ENCODE data around the gene SMIM44. TPM values are rescaled to one million over a fixed set of nuclear protein-coding genes. Genes with fewer than 3 reads are reported as not detected.

SMIM44 gene
- total RNA-seq, 4 donors from 2014 or later: not detected

DNA sequence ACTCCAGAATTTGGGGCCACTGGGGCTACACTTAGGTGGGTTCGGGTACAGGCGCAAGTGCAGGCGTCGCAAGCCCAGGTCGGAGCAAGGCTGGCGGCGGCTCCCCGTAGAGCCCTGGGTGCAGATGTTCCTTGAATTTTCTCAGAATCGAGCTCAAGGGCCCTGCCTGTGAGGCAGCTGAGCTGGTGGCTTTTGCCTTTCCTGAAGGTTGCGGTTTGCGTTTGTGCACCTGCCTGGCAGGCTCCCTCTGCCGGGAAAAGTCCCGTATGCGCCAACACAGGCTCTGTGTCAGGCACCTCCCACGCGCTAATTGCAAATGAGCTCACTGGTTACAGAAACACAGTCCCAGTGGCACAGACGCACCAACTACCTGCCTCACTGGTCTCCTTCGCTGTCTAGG, 11.3 kb upstream of the SMIM44 start:
- H3K4me3 ChIP-seq (ENCODE audit: low read depth, poor library complexity, severe bottlenecking): no peak overlapping the region
- peak in 1 of 2 donors; percentile 82 for DNase-seq (ENCODE audit: low spot score in 2 of 2)
- 68 to 78% methylated on average over 18 of the region's 18 CpGs for WGBS, 2 donors
- intact Hi-C loops (cut with DNase I; ENCODE audit: low total_unique reads): no loop called here
- TF ChIP-seq POLR2A (IDR thresholded peaks at IDR 0.05): no peak
- TF ChIP-seq, protein P1, sequence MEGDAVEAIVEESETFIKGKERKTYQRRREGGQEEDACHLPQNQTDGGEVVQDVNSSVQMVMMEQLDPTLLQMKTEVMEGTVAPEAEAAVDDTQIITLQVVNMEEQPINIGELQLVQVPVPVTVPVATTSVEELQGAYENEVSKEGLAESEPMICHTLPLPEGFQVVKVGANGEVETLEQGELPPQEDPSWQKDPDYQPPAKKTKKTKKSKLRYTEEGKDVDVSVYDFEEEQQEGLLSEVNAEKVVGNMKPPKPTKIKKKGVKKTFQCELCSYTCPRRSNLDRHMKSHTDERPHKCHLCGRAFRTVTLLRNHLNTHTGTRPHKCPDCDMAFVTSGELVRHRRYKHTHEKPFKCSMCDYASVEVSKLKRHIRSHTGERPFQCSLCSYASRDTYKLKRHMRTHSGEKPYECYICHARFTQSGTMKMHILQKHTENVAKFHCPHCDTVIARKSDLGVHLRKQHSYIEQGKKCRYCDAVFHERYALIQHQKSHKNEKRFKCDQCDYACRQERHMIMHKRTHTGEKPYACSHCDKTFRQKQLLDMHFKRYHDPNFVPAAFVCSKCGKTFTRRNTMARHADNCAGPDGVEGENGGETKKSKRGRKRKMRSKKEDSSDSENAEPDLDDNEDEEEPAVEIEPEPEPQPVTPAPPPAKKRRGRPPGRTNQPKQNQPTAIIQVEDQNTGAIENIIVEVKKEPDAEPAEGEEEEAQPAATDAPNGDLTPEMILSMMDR (IDR thresholded peaks at IDR 0.05): no peak

DNA sequence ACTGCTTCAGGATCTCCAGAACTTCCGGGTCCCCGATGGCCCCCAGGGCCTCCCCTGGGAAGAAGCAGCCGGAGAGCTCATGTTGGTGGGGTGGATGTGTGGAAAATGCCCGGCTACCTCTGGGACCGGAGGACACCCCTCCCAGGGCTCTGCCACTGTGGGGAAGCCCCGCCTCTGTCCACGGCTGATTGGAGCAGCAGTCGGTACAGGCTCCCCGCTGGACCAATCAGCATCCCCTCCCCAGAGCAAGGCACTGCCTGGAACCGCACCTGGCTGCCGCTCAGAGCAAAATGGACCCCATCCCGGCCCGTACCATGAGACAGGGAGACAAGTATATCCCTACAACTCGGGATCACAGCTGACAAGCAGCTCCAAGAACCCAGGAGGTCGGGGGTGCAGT, 10.8 kb upstream of the SMIM44 start:
- no peak for TF ChIP-seq POLR2A (IDR thresholded peaks at IDR 0.05)
- TF ChIP-seq, protein P1 (IDR thresholded peaks at IDR 0.05): no peak
- DNase-seq (ENCODE audit: low spot score in 2 of 2): peak in 1 of 2 donors; percentile 84
- H3K4me3 ChIP-seq (ENCODE audit: low read depth, poor library complexity, severe bottlenecking): no peak overlapping the region
- intact Hi-C loops (cut with DNase I; ENCODE audit: low total_unique reads): no loop called here
- WGBS, 2 donors: 81 to 82% methylated on average over 14 to 15 of the region's 15 CpGs

- intact Hi-C loops (cut with DNase I; ENCODE audit: low total_unique reads): no loop called here
- no peak for DNase-seq (ENCODE audit: low spot score in 2 of 2)
- WGBS, 2 donors: 92 to 94% methylated on average over 14 of the region's 14 CpGs
- H3K4me3 ChIP-seq (ENCODE audit: low read depth, poor library complexity, severe bottlenecking): no peak overlapping the region
- TF ChIP-seq, protein P1 (IDR thresholded peaks at IDR 0.05): no peak
- TF ChIP-seq POLR2A (IDR thresholded peaks at IDR 0.05): no peak
These were observed 10.4 kb upstream of the SMIM44 start for GRCh38 chr19:3493651-3494050.

DNA sequence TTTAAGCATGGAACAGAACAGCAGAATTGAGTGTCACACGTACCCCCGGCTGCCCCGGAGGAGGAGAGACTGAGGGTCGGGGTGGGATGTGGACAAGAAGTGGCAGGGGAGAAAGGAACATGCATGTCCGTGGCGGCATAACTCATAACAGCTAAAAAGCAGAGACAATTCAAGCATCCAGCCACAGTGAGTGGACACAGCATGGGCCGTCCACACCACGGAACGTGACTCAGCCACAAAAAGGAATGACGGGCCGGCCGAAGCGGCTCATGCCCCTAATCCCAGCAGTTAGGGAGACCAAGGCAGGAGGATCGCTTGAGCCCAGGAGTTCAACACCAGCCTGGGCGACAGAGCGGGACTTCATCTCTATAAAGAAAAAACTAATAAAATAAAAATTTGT, 9.7 kb upstream of the SMIM44 start:
- TF ChIP-seq POLR2A (IDR thresholded peaks at IDR 0.05): no peak
- TF ChIP-seq, protein P1 (IDR thresholded peaks at IDR 0.05): no peak
- no peak overlapping the region for H3K4me3 ChIP-seq (ENCODE audit: low read depth, poor library complexity, severe bottlenecking)
- WGBS, 2 donors: 94 to 95% methylated on average over 16 of the region's 16 CpGs
- DNase-seq (ENCODE audit: low spot score in 2 of 2): no peak
- intact Hi-C loops (cut with DNase I; ENCODE audit: low total_unique reads): no loop called here

GRCh38 chr19:3492131-3492839, 9.0 kb upstream of the SMIM44 start:
- intact Hi-C loops (cut with DNase I; ENCODE audit: low total_unique reads): no loop called here
- H3K4me3 ChIP-seq (ENCODE audit: low read depth, poor library complexity, severe bottlenecking): no peak overlapping the region
- DNase-seq (ENCODE audit: low spot score in 2 of 2): no peak
- 94 to 96% methylated on average over 45 of the region's 45 CpGs for WGBS, 2 donors
- TF ChIP-seq, protein P1 (IDR thresholded peaks at IDR 0.05): no peak
- TF ChIP-seq POLR2A (IDR thresholded peaks at IDR 0.05): no peak
